Testis (tissue), 3 donors: Measurements from ENCODE around the gene RNGTT. TPM values are rescaled to one million over a fixed set of nuclear protein-coding genes. Genes with fewer than 3 reads are reported as not detected.

Source experiments
- DNase-seq: peaks from one replicate; pipeline ENCODE4 v3.0.0-alpha.2; 2019
- H3K27ac ChIP-seq, 2 donors: fragments of 200-600 bp; sonication (generic); one replicate each; pipeline ENCODE4 v1.5.1; 2019
- H3K27me3 ChIP-seq: fragments of 200-600 bp; sonication (generic); one replicate; pipeline ENCODE4 v1.5.1; 2019
- H3K36me3 ChIP-seq: fragments of 200-600 bp; sonication (generic); one replicate; pipeline ENCODE4 v1.5.1; 2017; ENCODE audit warnings: low read depth; ENCODE audit errors: missing control alignments
- H3K4me1 ChIP-seq: fragments of 200-600 bp; sonication (generic); one replicate; pipeline ENCODE4 v1.5.1; 2019
- H3K4me3 ChIP-seq, 2 donors: fragments of 200-600 bp; sonication (generic); one replicate each; pipeline ENCODE4 v1.5.1; 2017 to 2019
- H3K9me3 ChIP-seq: fragments of 200-600 bp; sonication (generic); one replicate; pipeline ENCODE4 v1.5.1; 2017
- POLR2A ChIP-seq: fragments of 450-650 bp; IDR thresholded peaks from one replicate; pipeline ENCODE4 v1.6.1; 2017; ENCODE audit warnings: antibody characterized with exemption, mild to moderate bottlenecking, moderate library complexity
- WGBS, 2 donors: methylation state at CpG; one replicate each; pipeline ENCODE4 v1.1.5; 2018; 5-methylcytosine and 5-hydroxymethylcytosine counted together
- intact Hi-C: fragments of 100-400 bp; cut with DNase I; formaldehyde crosslinking; loops from one replicate; pipeline ENCODE4 v1.15.1; 2023; ENCODE audit warnings: low total_unique reads
- polyA plus RNA-seq: library from polyadenylated mRNA; stranded (reverse); fragments of 350-450 nt; fragmentation: Illumina TruSeq; extraction: RNeasy Lipid Tissue Mini Kit (QIAGEN cat#74804); gene quantifications from one replicate; pipeline ENCODE4 v1.2.3, GENCODE V29; 2014; ENCODE audit warnings: low read depth, low replicate concordance; ENCODE audit not compliant: insufficient read depth
- total RNA-seq, 2 donors: library from RNA; depleted of rRNA; stranded (reverse); fragments of >200 nt; gene quantifications; one replicate each; pipeline ENCODE4 v1.2.3, GENCODE V29; 2016
- TF ChIP-seq, protein P1 (sequence below), 3 experiments: fragments of 450-650 bp in 2 of 3; fragments of 200-600 bp in 1 of 3; sonication (generic) in 1 of 3; IDR thresholded peaks; one replicate each; pipeline ENCODE4 v1.5.1; 2016 to 2019; ENCODE audit warnings: antibody characterized with exemption in 3 of 3, mild to moderate bottlenecking in 2 of 3, moderate library complexity in 1 of 3

Gene RNGTT
- total and polyA plus RNA-seq, 3 donors from 2014 or later = 19.4 to 27.0 (median 22.1) TPM

DNA sequence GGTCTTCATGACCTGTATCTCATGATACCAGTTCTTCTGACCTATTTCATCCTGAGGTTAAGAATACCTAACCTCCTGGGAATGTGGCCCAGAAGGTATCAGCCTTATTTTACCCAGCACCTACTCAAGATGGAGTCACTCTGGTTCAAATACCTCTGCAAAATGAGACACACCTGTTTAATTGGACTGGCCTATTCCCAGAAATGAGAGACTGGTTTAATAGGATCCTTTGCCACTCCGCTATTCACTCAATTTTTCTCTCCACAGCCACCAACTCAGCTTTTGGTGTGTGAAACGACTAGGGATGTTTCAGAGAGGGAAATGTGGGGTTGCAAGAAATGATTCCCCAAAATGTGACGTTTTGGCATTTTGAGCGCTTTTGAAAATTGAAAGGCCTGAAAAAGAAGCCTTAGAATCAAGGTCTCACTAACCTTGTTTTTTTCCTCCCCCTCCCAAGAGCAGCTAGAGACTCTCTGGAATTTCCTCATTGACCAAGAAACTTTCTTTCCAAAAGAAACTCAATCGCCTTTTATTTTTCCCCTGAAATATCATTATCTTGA lies 45.5 kb upstream of the RNGTT start:
- H3K4me3 ChIP-seq = no peak overlapping the region
- H3K27me3 ChIP-seq = no peaks in the 10 kb centered on the region
- intact Hi-C loops = no loop called here
- H3K36me3 ChIP-seq = no peaks in the 10 kb centered on the region
- WGBS, 2 donors = 72 to 79% methylated on average over 5 of the region's 5 CpGs
- no peak for TF ChIP-seq POLR2A
- TF ChIP-seq, protein P1, sequence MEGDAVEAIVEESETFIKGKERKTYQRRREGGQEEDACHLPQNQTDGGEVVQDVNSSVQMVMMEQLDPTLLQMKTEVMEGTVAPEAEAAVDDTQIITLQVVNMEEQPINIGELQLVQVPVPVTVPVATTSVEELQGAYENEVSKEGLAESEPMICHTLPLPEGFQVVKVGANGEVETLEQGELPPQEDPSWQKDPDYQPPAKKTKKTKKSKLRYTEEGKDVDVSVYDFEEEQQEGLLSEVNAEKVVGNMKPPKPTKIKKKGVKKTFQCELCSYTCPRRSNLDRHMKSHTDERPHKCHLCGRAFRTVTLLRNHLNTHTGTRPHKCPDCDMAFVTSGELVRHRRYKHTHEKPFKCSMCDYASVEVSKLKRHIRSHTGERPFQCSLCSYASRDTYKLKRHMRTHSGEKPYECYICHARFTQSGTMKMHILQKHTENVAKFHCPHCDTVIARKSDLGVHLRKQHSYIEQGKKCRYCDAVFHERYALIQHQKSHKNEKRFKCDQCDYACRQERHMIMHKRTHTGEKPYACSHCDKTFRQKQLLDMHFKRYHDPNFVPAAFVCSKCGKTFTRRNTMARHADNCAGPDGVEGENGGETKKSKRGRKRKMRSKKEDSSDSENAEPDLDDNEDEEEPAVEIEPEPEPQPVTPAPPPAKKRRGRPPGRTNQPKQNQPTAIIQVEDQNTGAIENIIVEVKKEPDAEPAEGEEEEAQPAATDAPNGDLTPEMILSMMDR (IDR thresholded peaks at IDR 0.05) = no peak
- H3K4me1 ChIP-seq = peaks cover 5% of the 10 kb centered on the region
- DNase-seq = no peak
- peak overlapping the region in 1 of 2 donors; percentile 11 for H3K27ac ChIP-seq
- H3K9me3 ChIP-seq = no peaks in the 10 kb centered on the region

DNA sequence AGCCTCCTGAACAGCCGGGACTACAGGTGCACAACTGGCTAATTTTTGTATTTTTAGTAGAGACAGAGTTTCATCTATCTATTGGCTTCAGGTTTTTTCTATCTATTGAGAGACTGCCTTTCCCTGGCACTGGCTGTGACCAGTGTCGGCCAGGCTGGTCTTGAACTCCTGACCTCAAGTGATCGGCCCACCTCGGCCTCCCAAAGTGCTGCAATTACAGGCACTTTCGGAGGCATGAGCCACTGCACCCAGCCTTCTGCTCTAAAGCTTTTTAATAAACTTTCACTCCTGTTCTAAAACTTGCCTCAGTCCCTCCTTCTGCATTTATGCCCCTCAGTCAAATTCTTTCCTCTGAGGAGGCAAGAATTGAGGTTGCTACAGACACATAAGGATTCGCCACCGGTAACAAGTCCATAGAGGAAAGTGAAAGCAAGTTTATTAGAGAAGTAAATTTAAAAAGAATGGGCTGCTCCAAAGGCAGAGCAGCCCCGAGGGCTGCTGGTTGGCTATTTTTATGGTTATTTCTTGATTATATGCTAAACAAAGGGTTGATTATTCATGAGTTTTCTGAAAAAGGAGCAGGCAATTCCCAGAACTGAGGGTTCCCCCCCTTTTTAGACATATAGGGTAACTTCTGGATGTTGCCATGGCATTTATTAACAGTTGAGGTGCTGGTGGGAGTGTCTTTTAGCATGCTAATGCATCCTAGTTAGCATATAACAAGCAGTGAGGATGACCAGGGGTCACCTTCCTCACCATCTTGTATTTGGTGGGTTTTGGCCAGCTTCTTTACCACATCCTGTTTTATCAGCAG lies 44.8 kb upstream of the RNGTT start:
- TF ChIP-seq, protein P1 (IDR thresholded peaks at IDR 0.05) = no peak
- TF ChIP-seq POLR2A = no peak
- peak overlapping the region in 1 of 2 donors; percentile 11 for H3K27ac ChIP-seq
- no peaks in the 10 kb centered on the region for H3K9me3 ChIP-seq
- peak overlapping the region in 1 of 2 donors; percentile 12 for H3K4me3 ChIP-seq
- 39 to 63% methylated on average over 8 of the region's 8 CpGs for WGBS, 2 donors
- no peak for DNase-seq
- peaks cover 5% of the 10 kb centered on the region for H3K4me1 ChIP-seq
- H3K27me3 ChIP-seq = no peaks in the 10 kb centered on the region
- H3K36me3 ChIP-seq = no peaks in the 10 kb centered on the region
- intact Hi-C loops = no loop called here

DNA sequence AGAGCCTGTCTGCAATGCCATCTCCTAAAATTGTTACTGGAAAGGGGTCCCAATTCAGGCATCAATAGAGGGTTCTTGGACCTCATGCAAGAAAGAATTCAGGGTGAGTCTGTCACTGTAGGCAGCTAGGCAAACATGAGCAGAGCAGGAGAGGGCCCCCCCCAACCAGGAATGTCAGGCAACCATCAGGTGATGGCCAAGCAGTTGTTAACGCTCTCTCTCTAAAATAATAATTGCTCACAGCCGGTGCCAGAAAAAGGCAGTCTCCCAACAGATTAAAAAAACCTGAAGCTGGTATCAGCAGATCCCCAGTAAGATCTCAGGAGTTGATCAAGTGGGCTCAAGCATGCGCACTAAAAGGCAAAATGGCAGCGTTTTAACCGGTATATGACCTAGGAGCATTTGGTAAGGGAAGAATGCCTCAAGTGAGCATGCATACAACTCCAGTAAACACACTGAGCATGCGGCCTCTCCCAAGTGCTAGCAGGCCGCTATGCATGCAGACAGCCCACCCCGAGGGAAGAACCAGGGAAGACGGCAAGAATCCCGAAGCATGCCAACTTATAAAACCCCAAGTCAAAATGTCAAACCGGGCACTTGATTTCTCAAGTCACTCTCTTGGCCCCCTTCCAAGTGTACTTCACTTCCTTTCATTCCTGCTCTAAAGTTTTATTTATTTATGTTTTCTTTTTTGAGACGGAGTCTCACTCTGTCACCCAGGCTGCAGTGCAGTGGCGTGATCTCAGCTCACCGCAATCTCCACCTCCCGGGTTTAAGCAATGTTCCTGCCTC lies 44.0 kb upstream of the RNGTT start:
- Histone ChIP-seq H3K27ac (no peak overlapping the region), H3K27me3 (no peaks in the 10 kb centered on the region), H3K36me3 (no peaks in the 10 kb centered on the region), H3K4me3 (peak overlapping the region in 1 of 2 donors; percentile 12), H3K9me3 (no peaks in the 10 kb centered on the region), H3K4me1 (peaks cover 5% of the 10 kb centered on the region)
- intact Hi-C loops = no loop called here
- TF ChIP-seq POLR2A = no peak
- TF ChIP-seq, protein P1 (IDR thresholded peaks at IDR 0.05) = no peak
- peak; percentile 35 for DNase-seq
- 59 to 60% methylated on average over 15 of the region's 15 CpGs for WGBS, 2 donors

DNA sequence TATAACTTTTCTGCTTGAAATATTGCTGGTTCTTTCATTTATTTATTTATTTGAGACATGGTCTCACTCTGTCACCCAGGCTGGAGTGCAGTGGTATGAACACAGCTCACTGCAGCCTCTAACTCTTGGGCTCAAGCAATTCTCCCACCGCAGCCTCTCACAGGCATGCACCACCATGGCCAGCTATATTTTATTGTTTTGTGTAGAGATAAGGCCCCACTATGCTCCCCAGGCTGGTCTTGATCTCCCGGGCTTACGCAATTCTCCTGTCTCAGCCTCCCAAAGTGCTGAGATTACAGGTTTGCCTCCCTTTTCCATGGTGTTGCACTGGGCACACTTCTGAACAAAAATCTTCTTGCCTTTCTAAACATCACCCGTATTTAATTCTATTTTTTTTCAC lies 39.1 kb upstream of the RNGTT start:
- Histone ChIP-seq H3K9me3 (no peaks in the 10 kb centered on the region), H3K36me3 (no peaks in the 10 kb centered on the region), H3K27ac (no peak overlapping the region), H3K27me3 (no peaks in the 10 kb centered on the region), H3K4me3 (no peak overlapping the region), H3K4me1 (no peaks in the 10 kb centered on the region)
- TF ChIP-seq, protein P1 (IDR thresholded peaks at IDR 0.05) = no peak
- TF ChIP-seq POLR2A = no peak
- WGBS, 2 donors = 87 to 94% methylated on average over 4 of the region's 4 CpGs
- intact Hi-C loops = no loop called here
- no peak for DNase-seq
